HG02623 (cell line): ENCODE measurements around the gene PHF21B.

ENCODE experiments used
- ATAC-seq: cut with Tn5 transposase; IDR thresholded peaks from one replicate; pipeline ENCODE4 v1.9.1; 2021; ENCODE audit warnings: moderate library complexity; ENCODE audit not compliant: unreplicated experiment

PHF21B gene

DNA sequence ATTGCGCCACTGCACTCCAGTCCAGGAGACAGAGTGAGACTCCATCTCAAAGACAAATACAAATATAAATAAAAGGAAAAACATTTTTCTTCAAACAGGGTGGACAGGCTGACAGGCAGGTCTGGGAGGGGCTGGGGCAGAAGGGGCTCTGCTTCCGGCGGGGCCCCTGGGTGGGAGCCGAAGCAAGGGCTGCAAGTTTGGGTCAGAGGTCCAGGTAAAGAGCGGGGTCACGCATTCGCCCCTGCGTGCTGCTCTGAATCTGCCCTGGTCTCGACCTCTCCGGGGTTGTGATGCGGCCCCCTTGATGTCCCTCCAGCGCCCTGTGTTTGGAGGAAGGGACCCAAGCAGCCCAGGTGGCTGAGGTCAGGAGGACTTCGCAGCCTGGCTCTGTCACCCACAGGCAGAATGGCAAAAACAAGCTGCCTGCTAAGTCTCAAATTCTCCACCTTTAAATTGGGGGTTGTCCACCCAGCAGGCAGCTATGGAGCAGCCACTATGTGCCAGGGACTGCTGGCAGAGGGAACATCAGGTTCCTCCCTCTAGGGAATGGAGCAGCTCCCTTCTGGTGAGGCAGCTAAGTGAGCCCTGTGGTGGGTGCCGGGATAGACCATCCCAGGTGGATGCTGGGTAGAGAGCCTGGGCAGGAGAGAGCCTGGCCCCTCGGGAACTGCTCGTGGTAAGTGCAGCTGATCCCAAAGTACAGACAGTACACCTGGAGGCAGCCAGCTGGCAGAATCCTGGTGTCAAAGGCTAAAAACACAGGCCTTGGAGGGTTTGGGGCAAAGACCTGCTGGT is 10.3 kb upstream of the PHF21B start:
- no peak for ATAC-seq

DNA sequence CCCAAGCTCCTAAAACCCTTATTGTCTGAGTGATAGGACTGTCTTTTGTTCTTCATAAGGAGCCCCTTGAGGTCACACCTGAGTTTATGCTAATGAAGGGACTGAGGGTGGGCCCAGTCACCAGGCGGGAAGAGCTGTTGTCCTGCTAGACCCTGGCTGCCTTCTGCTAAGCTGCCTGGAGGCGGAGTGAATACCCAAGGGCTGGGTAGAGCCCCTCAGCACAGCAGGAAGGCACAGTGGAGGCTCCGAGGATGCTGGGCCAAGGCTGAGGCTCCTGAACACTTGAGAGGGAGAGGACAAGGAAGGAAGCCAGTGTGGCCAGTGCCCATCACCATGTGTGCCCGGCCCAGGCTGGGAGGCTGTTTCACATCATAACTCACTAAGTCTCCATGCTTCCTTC is 4.8 kb upstream of the PHF21B start:
- ATAC-seq = no peak

DNA sequence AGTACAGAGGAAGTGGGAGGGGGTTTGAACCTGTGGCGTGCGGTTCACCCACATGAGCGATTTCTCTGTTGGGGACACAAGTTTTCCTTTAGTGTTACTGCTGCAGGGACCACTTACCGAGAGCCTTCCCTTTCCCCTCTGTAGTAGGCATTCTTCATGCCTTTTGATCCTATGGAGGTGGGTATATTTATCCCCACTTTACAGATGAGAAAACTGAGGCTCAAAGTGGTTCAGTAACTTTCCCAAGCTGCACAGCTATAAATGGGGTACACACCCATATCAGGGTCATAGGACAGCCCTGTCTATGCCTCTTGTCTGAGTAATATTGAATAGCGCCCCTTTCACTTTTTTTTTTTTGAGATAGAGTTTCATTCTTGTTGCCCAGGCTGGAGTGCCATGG is 3.3 kb upstream of the PHF21B start:
- ATAC-seq = no peak

DNA sequence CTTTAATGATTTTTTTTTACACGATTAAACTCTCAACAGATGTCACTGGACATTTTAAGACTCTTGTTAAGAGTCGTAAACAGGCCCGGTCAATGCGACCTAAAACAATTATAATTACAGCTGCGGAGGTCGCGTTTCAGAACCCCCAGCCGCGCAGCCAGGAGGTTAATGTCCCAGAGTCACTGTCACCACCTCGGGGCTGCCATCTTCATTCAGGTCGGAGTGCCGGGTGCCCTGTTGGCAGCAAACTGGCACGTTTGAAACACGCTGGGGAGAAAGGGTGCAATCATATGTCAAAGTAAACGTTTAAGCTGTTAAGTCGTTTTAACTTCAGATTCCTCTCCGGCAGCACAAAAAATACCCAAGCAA is 711 bp upstream of the PHF21B start:
- no peak for ATAC-seq

DNA sequence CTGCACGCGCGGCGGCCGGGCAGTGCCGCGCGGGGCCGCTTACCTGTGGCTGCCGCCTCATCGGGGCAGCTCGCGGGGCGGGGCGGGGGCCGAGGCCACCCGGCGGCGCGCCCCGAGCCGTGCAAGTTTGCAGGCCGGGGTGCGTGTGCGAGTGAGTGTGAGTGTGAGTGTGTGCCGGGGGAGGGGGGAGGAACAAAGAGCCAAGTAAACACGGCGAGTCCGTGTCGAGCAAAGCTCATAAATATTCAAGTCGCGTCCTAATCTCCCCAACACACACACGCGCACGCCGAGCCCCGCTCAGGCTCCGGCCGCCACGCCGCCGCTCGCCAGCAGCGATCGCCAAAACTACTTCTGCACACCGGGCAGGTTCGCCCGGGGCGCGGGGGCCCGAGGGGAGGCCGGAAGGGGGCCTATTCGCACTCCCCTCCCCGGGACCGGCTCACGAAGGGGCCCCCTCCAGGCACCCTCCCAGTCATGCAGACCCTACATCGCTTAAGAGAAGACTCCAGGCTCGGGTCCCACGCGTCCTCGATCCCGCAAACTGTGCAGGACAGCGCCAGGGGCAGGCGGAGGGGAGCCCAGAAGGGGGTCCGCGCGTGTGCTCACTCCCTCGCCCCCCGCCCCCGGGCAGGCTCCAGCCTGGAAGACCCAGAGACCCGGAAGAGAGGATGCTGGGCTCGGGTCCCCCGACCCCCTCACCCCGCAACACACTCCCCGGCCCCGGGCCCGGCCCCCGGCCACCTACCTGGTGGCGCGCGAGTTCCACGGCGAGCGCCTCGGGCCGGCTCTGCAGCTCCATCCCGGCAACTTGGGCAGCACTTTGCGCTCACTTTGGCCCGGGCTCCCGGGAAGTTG is 827 bp downstream of the PHF21B start:
- ATAC-seq = no peak

DNA sequence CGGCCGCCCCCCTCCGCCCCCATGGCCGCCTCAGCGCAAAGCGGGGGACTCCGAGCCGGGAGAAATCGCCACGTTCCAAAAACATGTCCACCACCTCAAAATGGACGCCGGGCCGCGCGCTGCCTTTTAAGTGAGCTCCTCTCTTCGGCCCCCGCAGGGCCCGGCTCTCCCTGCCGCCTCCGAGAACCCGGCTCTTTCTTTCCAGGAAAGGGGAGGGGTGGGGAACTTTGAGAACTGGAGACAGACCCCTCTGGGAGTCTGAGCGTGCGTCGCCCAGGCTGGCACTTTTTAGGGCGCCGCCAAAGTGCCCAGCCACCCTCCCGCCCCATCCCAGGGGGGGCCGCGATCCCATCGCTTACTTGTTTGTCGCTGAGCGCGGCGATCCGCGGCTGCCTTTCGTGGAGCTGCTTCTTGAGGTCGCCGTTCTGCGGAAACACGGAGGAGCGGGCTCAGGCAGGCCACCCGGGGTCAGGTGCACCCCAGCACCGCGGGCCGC is 1.6 kb downstream of the PHF21B start:
- ATAC-seq = no peak

DNA sequence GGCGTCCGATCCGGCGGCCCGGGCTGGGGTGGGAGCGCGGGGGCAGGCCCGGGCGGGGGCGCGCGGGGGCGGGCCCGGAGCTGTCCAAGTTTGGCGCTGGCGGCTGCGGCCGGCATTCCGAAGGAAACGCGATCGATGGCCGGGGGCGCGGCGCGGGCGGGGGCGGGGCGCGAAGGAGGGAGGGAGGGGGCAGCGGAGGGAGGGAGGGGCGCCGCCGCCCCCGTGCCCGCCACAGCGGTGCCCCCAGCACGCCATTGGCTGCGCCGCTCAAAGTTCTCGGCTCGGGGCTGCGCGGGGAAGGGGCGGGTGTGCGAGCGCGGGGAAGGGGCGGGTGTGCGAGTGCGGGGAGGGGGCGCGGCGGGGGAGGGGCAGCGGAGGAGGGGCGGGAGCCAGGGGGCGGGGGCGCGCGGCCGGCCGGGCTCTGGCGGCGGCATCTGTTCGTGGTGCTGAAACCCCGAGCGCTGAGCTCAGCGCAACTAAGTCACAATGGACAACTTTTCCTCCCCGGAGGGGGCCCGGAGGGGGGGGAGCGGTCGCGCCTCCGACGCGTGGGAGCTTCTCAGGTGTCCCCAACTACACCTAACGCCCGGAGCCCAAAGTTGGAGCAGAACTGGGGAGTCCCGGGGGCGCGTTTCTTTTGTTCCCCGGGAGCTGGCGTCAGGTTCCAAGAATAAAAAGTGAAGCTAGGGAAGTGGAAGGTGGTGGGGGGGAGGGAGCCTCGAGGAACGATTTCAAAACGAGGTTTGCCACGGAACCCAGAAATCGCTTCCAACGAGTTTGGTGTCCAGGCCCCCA is 2.2 kb downstream of the PHF21B start:
- no peak for ATAC-seq

DNA sequence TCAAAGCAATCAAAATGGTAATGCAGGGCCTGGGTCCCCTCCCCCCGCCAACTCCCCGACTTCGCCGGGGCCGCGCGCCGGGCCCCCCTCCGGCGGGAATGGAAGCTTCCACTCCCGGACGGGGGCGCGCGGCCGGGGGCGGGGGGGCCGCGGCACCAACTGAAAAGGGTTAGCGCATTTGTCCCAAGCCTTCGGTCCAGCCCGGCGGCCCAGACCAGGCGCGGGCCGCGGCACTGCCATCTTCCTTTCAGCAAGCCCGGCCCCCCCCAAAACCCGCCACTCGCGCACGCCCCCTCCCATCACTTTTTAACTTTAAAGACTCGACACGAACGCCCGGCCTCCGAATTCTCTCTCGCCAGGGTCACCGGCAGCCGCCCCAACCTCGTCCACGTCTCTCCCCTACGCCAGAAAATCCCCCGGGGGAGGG is 2.8 kb downstream of the PHF21B start:
- ATAC-seq = no peak

DNA sequence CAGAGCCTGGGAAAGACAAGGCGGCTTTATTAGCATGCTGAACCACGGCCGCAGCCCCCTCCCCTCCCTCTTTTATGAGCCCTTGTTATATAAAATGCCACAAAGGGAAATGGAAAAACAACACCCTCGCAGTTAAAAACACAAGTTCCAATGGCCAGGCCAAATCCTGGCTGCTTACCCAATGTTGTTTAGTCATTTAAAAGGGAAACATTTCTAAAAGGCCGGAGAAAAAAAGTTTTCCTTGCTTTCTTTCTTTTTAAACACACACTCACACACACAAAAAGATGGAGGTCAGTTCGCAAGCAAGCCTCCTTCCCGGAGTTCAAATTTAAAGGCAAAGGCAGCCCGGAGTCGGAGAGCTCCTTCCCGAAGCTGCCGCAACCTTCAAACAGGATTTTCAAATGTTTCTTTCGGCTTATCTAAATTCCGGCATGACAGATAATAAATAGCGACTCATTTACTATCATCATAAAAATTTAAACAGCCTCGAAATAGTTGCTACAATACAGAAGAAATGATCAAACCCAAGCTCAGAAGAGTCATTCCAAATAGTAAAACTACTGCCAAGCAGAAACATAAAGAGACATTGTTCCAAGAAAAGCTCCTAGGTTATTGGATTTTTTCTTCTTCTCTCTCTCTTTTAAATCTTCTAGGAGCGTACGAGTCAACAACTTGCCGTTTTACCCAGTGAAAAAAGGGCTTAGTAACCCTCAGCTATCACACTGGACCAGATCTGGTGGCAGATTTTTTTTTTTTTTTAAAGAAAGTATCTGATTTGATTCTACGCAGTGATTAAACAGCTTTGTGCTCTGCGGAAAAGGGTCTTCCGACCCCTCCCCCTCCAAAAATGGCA is 3.5 kb downstream of the PHF21B start:
- no peak for ATAC-seq

DNA sequence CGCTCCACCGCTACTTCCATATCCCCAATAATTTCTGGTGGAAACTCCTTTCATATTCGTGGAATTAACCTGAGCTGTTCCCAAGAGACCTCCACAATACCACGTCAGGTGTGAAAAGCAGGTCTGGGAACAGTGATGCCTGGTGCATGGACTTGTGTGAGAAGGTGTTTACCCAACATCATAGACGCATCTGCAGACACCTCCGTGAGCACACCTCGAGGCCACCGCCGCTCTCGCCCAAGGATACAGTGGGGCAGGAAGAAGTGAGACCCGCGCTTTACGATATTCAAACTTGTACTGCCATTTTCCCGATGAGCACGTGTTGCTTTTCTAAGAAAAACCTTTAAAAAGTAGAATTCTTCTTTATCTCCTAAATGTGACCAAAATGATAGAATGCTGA is 8.2 kb downstream of the PHF21B start:
- ATAC-seq = no peak

DNA sequence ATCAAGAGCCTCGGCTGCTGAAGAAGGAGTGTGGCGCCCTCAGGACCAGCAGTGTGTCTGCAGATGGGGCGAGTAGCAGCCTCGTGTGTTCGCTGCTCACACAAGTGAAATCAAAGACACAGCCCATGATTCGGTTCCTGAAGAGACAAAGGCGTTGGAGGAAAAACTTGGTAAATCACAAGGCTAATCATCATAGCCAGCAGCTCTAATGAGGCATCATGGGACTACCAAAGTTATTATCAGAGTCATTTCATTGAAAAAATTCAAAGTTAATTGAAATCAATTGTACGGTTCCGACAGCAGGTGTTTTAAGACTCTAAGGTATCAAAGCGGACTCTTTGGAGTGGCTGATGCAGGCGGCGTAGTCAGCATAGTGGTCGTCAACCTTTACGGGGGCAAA is 9.5 kb downstream of the PHF21B start:
- ATAC-seq = no peak

DNA sequence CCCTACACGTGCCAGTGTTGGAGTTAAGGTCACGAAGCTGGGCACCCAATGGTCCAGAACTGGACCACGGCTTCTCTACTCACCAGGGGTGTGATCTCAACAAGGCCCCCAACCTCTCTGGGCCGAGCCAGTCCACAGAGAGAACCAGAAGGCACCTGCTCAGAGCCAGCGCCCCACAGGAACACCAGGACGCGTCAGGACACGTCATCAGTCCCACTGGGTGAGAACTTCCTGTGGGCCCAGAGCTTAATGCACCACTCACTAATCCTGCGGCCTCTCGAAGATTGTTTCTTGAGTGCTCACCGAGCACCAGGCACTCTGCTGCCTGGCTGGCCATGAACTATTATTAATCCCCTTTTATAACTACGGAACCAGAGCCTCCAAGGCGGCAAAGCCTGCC is 10.1 kb downstream of the PHF21B start:
- no peak for ATAC-seq

DNA sequence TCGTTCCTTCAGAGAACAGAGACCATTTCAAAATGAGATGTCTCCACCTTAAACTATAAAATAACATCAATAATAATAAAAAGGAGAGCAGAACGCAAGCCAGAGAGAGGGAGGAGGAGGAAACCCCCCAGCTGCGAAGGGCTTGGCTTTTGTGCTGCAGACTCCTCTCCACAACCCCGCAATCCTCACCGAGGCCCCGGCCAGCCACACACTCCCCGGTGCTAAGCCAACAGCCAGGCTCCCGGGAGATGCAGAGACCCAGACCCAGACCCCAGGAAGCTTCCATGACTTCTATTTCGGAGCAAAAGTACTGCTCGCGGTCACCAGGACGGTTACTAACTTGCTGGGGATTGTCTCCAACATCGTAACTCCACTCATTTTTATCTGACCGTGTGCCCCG is 10.6 kb downstream of the PHF21B start:
- no peak for ATAC-seq

DNA sequence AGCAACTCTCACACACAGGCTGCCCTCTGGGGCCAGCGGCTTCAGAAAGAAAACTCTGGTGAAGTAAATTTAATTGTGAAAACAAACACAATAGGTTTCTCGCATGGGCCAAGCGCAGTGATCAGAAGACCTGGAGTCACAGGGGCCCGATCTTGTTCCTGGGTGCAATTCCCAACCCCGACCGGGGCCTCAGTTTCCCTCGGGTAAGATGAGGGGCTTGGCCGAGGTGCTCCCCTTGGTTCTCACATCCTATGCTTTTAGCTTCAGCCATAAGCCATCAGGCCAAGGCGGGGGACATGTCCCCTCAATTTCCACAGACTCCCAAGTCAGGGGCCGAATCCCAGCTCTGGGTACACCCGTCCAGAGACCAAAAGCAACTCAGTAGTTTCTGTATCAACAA is 11.5 kb downstream of the PHF21B start:
- ATAC-seq = no peak

DNA sequence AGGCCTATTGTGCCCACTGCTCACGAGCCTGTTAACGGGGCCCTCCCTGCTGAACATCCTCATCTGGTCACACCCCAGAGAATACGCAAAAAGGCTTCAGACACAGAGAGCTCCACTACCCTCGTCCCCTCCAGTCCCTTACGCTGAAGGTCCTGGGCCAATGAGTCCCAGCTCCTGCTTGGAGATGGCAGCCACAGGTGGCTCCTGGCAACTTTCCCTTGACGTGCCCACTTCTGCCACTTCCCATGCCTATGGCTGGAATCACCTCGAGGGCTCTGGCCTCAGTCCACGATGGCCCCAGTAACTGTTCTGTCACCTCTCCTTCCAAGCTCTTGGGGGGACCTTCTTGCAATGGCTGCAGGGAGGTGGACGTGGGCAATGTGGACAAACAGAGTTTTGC is 12.7 kb downstream of the PHF21B start:
- no peak for ATAC-seq

DNA sequence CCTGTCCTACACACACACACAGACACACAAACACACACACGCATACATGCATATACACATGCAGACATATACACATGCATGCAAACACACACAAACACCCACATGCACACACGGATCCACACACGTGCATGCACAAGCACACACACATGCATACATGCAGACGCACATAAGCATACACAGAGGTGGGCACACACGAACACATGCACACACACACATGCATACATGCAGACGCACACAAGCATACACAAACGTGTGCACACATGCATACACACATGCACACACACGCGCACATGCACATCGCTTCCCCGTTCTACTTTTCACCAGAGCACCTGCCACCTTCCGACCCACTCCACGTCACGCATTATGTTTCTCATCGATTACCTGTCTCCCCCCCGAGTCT is 13.2 kb downstream of the PHF21B start:
- ATAC-seq = no peak

DNA sequence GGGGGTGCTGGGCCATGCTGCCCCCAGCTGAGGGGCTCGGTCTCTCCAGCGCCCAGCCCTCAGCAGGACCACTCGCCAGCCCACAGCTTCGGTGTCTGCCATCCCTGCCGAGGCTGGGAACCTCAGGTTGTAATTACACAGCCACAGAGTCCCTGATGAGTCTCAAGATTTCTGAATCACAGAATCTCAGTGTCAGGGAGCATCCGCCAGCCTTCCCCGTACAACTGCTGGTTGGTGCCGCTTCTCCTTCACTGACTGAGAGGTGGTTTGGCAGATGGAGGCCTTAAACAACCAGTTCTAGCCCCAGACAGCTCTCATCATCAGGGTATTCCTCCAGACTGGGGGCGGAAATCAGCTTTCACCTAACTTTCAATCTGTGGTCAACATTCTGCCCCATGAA is 13.7 kb downstream of the PHF21B start:
- ATAC-seq = no peak

DNA sequence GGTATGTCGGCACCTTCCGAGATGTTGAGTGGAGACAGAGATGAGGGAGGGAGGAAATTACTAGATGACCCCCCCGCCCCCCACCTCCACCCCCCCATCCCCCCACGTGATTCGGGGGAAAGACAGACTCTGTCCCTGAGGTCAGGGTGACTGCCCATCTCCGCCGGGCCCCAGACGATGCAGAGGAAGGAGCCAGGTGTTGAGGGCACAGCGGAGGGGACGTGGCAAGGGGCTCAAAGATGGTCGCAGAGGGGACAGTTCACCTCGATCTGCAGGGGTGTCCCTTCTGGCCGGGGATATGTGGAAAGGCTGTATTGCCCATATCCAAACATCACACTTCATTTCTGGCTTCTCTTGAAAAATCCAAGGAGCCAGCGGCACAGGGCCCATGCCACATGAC is 14.1 kb downstream of the PHF21B start:
- no peak for ATAC-seq

DNA sequence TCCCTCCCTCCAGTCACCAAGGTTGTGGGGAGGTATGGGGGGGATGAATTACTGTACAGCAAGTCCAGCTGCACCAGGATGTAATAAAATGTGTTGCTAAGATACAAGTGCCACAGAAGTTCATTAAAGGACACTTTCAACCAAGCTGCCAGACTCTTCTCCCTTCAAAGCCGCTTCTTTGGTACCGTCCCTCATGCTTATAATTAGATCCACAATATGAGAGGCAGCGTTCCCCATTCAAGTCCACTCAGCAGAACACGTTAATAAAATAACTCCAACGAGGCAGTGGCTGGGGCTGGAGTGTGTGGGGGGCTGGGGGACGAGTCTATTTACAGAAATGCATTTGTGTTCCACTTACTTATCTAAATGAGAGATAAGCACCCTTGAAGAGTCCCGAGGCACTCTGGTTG is 14.7 kb downstream of the PHF21B start:
- ATAC-seq = no peak

DNA sequence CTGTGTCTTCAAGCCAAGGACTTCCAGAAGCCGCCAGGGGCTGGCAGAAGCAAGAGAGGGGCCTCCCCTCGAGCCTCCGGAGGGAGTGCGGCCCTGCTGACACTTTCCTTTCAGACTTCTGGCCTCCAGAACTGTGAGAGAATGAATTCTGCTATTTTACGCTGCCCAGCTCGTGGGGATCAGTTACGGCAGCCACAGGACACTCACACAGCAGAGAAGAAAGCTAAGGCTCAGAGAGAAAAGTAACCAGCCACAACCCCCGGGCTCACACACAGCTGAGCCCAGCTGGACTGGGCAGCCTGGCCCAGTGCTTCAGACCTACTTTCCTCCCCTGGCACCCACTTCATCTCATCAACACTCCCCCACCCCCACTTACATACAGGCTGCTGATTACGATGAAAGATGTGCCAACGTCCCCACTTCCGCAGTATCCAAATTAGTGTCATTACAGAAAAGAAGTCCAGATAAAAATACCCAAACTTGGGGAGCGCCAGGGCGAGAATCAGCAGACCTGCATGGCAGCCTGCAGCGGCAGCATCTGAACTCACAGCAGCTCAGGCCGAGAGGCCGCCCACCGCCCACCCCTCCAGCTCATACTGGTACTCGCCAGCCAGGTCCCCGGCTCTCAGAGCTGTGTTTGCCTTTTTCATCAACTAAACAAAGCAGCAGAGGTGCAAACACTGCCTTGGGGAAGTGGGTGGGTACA is 15.3 kb downstream of the PHF21B start:
- ATAC-seq = no peak
